ENCODE measurements around the gene XKR3. TPM values are rescaled to one million over a fixed set of nuclear protein-coding genes. Genes with fewer than 3 reads are reported as not detected.
"Not testable (repeated sequence)": the region's sequence is repeated elsewhere in the genome, so short reads cannot be mapped to it uniquely, and the experiment has no call there.

The XKR3 gene
- total RNA-seq, 2 donors from 2014 or later: 0.14 TPM; not detected in 1

DNA sequence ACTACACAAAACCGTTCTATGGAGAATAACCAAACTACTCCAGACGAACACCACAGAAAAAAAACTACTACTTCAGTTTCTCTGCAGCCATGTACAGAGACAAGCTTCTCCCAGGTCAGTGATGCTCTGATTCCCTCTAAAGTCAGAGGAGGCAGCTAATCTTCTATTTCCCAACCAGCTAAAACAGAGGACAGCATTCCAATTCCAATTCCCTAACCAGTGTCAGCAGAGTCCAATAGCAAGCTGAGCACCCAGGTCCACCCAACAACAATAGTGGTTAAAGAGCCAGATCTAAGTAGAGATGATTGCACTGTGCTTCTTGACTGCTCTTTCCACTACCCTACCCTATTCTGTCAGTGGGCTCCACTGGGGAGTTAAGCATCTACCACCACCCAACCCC, 6.7 kb downstream of the XKR3 start:
- peaks cover 4 to 12% of the 10 kb centered on the region in 2 donors for H3K36me3 Mint-ChIP-seq
- ATAC-seq (no peak), DNase-seq (ENCODE audit: low spot score in 2 of 2) (no peak)
- no peak overlapping the region for H3K27ac Mint-ChIP-seq
- H3K9me3 Mint-ChIP-seq: peaks cover 4 to 6% of the 10 kb centered on the region in 2 donors

DNA sequence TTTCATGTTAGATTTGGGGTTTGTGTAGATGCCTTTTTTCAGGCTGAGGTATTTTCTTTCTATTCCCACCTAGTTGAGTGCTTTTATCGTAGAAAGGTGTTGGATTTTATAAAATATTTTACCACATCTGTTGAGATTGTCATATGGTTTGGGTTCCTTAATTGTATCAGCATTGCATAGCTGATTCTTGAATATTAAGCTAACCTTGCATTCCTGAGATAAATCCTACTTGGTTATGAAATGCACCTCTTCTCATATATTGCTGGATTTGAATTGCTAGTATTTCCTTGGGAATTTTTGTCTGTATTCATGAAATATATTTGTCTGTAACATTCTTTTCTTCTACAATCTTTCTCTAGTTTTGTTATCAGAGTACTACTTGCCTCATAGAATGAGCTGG, 10.1 kb downstream of the XKR3 start:
- H3K27ac Mint-ChIP-seq: no peak overlapping the region
- H3K36me3 Mint-ChIP-seq: peaks cover 4 to 6% of the 10 kb centered on the region in 2 donors

DNA sequence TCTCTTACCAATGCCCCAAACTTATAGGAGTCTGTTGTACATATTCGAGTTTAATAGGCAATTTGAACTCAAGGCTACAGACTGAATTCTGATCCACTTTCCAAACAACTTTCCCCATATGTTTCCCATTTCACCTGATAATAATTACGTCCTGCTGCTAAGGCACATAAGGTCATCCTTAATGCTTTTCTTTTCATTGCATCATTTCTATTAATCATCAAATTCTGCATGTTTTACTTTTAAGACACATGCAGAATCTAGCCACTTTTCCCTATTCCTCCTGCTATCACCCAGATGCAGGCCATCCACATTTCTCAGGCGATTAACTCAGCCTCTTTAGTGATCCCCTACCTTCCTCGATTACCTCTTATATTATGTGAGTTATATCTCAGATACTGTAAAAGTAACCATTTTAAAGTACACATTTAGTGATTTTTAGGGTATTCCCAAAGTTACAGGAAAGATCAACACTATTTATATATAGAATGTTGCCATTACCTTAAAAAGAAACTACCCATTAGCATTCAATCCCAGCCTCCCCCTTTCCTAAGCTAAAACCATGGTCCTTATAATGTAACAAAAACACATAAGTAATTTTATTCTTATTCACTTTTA, 14.9 kb downstream of the XKR3 start:
- DNase-seq (ENCODE audit: low spot score in 2 of 2) (no peak), ATAC-seq (no peak)
- Mint-ChIP-seq H3K27ac (no peak overlapping the region), H3K36me3 (peaks cover 4 to 6% of the 10 kb centered on the region in 2 donors), H3K9me3 (no peaks in the 10 kb centered on the region)

More for the DNA sequence above, 10.1 kb downstream of the XKR3 start:
- ATAC-seq: no peak
- DNase-seq (ENCODE audit: low spot score in 2 of 2): no peak
- H3K9me3 Mint-ChIP-seq: no peaks in the 10 kb centered on the region

DNA sequence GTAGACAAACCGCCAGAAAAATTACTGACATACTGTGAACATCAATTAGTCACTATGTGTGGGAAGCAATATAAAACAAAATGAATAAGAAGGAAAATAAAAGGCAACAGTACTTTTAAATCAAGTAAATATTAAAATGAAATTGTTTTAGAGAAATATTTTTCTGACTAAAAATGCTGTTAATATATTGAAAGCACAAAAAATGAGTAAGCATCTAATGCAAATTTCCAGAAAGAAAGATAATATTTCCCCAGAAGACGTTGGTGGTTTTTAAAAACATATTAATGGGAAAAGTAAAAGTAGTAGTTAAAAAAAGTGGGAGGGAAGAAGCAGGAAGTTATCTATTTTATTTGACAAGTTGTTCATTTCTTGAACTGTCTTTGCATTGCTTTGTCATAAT, 16.5 kb downstream of the XKR3 start:
- no peaks in the 10 kb centered on the region for H3K36me3 Mint-ChIP-seq
- no peaks in the 10 kb centered on the region for H3K9me3 Mint-ChIP-seq
- ATAC-seq: no peak
- H3K27ac Mint-ChIP-seq: no peak overlapping the region
- no peak for DNase-seq (ENCODE audit: low spot score in 2 of 2)

DNA sequence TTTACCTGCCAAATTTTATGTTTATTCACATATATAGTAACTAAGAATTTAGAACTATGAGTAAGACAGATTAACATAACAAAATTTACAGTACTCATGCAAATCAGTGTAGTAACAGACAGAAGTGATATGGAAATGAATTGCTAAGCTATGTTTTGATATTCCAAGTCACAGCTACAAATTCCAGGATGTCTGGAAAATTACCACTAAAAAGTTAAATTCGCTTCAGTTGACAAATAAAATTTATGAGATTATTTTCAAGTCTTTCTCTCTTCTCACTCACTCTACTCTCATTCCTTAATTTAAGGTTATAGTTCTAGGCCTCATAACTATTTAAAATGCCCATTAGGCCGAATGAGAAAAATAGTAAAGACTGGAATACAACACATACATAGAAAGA, 18.1 kb downstream of the XKR3 start:
- DNase-seq (ENCODE audit: low spot score in 2 of 2) (no peak), ATAC-seq (no peak)
- H3K36me3 Mint-ChIP-seq: no peaks in the 10 kb centered on the region
- H3K27ac Mint-ChIP-seq: no peak overlapping the region
- no peaks in the 10 kb centered on the region for H3K9me3 Mint-ChIP-seq

DNA sequence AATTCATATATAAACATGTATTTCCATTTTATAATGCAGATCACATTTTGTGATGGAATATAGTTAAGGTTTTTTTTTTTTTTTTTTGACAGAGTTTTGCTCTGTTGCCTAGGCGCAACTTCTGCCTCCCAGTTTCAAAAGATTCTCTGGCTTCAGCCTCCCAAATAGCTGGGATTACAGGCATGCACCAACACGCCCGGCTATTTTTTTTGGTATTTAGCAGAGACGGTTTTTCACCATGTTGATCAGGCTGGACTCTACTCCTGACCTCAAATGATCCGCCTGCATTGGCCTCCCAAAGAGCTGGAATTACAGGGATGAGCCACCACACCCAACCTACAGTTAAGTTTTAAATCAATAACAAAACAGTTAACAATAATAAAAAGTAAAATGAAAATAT, 18.8 kb downstream of the XKR3 start:
- ATAC-seq (no peak), DNase-seq (ENCODE audit: low spot score in 2 of 2) (no peak)
- no peak overlapping the region for H3K27ac Mint-ChIP-seq
- no peaks in the 10 kb centered on the region for H3K9me3 Mint-ChIP-seq
- H3K36me3 Mint-ChIP-seq: no peaks in the 10 kb centered on the region

DNA sequence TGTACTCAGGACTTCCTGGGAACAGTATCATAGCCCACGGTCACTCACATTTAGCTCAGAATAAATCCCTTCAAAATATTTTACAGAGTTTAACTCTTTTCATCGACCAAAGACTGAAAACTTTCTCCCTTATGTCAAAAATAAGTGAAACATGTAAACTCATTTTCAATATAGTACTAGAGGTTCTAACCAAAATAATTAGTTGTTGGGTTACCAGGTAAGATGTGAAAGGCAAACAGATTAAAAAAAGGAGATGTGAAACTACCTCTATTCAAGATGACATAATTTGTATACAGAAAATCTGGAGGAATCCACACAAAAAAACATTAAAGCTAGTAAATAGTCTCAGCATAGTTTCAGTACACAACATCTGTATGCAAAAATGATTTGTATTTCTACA, 20.3 kb downstream of the XKR3 start:
- ATAC-seq (no peak), DNase-seq (ENCODE audit: low spot score in 2 of 2) (no peak)
- Mint-ChIP-seq H3K36me3 (no peaks in the 10 kb centered on the region), H3K27ac (no peak overlapping the region), H3K9me3 (no peaks in the 10 kb centered on the region)

DNA sequence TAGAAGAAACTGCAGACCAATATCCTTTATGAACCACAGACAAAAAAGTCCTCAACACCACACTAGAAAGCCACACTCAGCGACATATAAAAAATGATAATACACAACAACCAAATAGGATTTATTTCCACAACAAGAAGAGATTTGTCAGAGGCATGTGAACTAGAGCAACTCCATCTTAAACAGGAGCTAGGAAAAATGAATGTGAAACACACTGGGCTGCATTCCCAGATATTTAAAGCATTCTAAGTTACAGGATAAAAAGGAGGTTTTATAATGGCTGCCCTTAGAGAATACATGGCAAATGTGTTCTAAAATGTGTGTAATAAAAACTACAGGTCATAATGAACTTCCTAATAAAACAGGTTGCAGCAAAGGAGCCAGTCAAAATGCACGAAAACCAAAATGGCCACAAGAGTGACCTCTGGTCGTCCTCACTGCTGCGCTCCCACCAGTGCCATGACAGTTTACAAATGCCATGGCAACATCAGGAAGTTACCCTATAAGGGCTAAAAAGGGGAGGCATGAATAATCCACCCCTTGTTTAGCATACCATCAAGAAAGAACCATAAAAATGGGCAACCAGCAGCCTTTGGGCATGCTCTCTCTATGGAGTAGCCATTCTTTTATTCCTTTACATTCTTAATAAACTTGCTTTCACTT, 21.8 kb downstream of the XKR3 start:
- H3K27ac Mint-ChIP-seq: no peak overlapping the region
- H3K36me3 Mint-ChIP-seq: no peaks in the 10 kb centered on the region
- DNase-seq (ENCODE audit: low spot score in 2 of 2) (no peak), ATAC-seq (no peak)
- H3K9me3 Mint-ChIP-seq: no peaks in the 10 kb centered on the region

DNA sequence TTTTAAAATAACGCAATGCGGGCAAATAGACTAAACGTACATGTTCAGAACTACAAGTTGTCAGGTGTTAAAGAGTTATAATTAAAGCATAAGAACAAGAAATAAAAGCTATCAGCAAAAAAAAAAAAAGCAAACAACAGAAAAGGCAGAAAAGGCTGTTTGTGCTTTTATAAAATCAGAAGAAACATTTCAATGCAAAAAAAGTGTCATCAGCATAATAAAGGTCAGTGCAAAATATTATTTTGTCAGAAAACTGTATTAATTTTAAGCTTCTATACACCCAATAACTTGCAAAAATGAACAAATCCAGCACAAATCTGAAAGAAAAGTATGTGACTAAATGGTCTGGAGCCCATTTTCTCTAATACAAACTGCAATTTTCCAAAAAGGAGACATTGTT, 23.6 kb downstream of the XKR3 start:
- ATAC-seq: no peak
- H3K36me3 Mint-ChIP-seq: no peaks in the 10 kb centered on the region
- DNase-seq (ENCODE audit: low spot score in 2 of 2): no peak

DNA sequence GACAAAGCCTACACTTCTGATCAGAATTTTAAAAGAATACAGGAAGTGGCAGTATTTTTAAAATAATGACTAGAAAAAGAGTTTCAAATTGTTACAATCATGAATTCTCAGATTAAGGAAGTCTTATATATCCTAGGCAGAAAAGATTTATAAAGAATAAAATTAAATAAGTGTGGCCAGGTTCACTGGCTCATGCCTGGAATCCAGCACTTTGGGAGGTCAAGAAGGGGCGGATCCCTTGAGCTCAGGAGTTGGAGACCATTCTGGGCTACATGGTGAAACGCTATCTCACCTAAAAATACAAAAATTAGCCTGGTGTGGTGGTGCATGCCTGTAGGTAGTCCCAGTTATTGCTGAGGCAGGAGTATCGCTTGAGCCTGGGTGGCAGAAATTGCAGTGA, 24.1 kb downstream of the XKR3 start:
- ATAC-seq (no peak), DNase-seq (ENCODE audit: low spot score in 2 of 2) (no peak)
- no peak overlapping the region for H3K27ac Mint-ChIP-seq
- no peaks in the 10 kb centered on the region for H3K9me3 Mint-ChIP-seq
- H3K36me3 Mint-ChIP-seq: no peaks in the 10 kb centered on the region

More for the DNA sequence above, 23.6 kb downstream of the XKR3 start:
- no peak overlapping the region for H3K27ac Mint-ChIP-seq
- no peaks in the 10 kb centered on the region for H3K9me3 Mint-ChIP-seq

DNA sequence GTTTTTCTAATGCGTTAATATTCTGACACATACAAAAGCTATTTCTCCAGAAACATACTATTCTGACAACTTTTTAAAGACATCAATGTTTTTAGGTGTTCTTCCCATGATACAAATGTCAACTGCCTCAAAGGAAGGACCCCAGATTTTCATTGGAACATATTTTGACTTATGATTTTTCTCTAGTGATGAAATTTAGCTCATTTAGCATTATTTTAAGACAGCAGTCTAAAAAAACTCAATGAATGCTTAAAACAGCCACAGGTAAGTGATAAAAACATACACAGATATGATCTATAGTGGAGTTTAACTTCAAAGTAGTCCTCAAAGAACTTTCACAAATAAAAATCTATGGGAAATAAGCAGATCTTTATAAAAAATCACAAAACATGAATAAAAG, 24.9 kb downstream of the XKR3 start:
- Mint-ChIP-seq H3K9me3 (no peaks in the 10 kb centered on the region), H3K27ac (no peak overlapping the region), H3K36me3 (no peaks in the 10 kb centered on the region)
- DNase-seq (ENCODE audit: low spot score in 2 of 2) (no peak), ATAC-seq (no peak)

DNA sequence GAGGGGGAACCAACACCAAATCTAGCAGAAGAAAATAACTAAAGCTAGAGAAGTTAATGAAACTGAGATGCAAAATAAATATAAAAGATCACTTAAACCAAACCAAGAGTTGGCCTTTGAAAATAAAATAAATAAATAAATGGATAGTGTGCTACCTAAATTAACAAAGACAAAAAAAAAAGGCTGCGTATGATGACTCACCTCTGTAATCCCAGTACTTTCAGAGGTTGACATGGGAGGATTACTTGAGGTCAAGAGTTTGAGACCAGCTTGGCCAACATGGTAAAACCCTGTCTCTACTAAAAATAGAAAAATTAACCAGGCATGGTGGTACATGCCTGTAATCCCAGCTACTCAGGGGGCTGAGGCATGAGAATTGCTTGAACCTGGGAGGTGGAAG, 29.7 kb downstream of the XKR3 start:
- not testable (repeated sequence) for H3K36me3 Mint-ChIP-seq; H3K27ac Mint-ChIP-seq; ATAC-seq; DNase-seq (ENCODE audit: low spot score in 2 of 2); H3K9me3 Mint-ChIP-seq

DNA sequence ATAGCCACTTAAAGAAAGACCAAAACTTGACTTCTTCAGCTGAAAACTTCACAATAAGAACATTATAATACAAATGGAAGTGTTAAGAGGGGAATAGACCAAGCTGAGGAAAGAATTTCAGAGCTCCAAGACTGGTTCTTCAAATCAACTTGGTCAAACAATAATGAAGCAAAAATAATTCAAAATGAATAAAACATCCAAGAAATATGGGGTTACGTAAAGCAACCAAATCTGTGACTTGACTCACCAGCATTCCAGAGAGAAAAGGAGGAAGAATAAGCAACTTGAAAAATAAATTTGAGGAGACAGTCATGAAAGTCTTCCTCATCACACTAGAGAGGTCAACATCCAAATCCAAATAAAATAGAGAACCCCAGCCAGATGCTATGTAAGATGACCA, 31.4 kb downstream of the XKR3 start:
- H3K9me3 Mint-ChIP-seq: peaks cover 0 to 3% of the 10 kb centered on the region in 2 donors
- no peak for ATAC-seq
- no peak overlapping the region for H3K27ac Mint-ChIP-seq
- DNase-seq (ENCODE audit: low spot score in 2 of 2): no peak
- H3K36me3 Mint-ChIP-seq: no peaks in the 10 kb centered on the region

DNA sequence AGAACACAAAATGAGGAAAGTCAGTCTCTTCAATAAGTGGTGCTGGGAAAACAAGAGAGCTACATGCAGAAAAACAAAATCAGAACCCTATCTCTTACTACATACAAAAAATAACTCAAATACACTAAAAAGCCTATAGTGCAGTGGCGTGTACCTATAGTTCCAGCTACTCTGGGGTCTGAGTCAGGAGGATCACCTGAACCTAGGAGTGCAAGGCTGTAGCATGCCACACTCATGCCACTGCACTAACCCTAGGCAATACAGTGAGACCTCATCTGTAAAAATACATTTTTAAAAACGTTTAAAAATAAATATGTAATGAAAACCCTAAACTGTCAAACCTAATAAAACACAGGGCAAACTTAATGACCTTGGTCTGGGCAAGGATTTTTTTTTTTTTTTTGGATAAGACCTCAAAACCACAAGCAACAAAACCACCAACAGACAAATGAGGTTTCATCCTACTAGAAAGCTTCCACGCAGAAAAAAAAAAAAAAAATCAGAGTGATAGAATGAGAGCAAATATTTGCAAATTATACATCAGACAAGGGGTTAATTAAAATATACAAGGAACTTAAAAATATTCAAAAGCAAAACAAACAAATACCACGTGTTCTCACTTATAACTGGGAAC, 35.2 kb downstream of the XKR3 start:
- DNase-seq (ENCODE audit: low spot score in 2 of 2) (no peak), ATAC-seq (no peak)
- no peak overlapping the region for H3K27ac Mint-ChIP-seq
- peaks cover 0 to 3% of the 10 kb centered on the region in 2 donors for H3K9me3 Mint-ChIP-seq
- H3K36me3 Mint-ChIP-seq: no peaks in the 10 kb centered on the region

DNA sequence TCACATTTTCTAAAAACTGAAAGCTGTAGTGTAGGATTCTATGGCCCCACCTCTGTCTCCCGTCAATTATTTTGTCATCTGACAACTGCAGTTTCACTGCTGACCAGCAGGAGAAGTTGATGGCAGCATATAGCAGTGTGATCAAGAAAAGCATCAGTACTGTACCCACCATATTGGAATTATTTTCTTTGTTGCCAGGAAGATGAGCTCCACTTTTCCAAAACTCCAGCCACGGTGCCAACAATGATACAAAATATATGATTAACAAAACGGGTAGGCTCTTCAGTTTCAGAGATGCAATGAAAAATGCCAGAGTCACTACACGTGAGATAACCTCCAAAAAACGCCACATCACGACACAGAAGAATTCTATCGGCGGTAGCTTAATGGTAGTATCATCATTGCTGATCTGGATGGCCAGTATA, 41.3 kb downstream of the XKR3 start:
- DNase-seq (ENCODE audit: low spot score in 2 of 2) (no peak), ATAC-seq (no peak)
- no peak overlapping the region for H3K27ac Mint-ChIP-seq
- no peaks in the 10 kb centered on the region for H3K9me3 Mint-ChIP-seq
- no peaks in the 10 kb centered on the region for H3K36me3 Mint-ChIP-seq

DNA sequence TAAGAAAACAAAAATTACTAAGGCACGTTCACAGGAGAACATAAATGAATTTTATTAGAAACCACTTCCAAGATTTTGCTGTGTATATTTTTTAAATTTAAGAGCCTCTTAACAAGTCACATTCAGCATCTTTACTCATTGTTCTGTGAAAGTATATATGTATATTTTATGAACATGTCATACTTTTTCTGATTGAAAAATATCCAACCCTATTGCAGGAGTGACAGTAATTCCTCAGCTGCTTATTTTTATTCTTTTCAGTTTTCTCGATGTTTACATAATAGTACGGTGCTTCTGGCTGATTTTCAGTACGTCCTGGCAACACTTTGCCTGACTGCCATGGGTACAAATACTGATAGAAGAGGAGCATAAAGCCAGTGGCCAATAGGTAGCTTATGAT, 41.8 kb downstream of the XKR3 start:
- Mint-ChIP-seq H3K36me3 (no peaks in the 10 kb centered on the region), H3K9me3 (no peaks in the 10 kb centered on the region), H3K27ac (no peak overlapping the region)
- ATAC-seq (no peak), DNase-seq (ENCODE audit: low spot score in 2 of 2) (no peak)

DNA sequence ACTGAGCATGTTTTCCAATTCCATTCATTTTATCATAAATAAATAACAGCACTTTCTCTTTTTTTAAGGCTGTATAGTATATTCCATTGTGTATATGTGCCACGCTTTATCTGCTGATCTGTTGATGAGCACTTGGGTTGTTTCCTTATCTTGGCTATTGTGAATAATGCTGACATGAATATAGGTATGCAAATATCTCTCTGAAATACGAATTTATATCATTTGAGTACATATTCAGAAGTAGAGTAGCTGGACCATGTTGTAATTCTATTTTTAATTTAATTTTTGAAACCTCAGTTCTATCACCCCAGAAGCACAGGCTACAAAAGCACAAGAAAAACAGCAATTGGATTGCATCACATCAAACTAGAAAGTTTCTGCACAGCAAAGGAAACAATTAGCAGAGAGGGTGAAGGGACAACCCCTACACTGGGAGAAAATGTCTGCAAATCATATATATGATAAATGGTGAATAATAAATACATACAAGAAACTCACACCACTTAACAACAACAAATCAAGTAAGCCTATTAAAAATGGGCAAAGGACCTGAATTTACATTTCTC, 43.4 kb downstream of the XKR3 start:
- DNase-seq (ENCODE audit: low spot score in 2 of 2) (no peak), ATAC-seq (no peak)
- Mint-ChIP-seq H3K36me3 (no peaks in the 10 kb centered on the region), H3K27ac (no peak overlapping the region), H3K9me3 (no peaks in the 10 kb centered on the region)

Data from activated naive CD4-positive, alpha-beta T cell treated with anti-CD3 and anti-CD28 coated beads, Interleukin-2, amount 50 U/mL, for 72 hours (primary cell).